HUES48 (cell line): ENCODE measurements around the gene N4BP2.
"Not testable (repeated sequence)": the region's sequence is repeated elsewhere in the genome, so short reads cannot be mapped to it uniquely, and the experiment has no call there.

Source experiments
- H3K27ac ChIP-seq: one replicate; pipeline ENCODE4 v1.7.0; 2013; ENCODE audit warnings: low read depth, low read length, inconsistent platforms
- H3K27me3 ChIP-seq: 2 replicates; pipeline ENCODE4 v1.6.1; 2013; ENCODE audit warnings: mild to moderate bottlenecking, low read length; ENCODE audit not compliant: control insufficient read depth, insufficient read depth
- H3K36me3 ChIP-seq: 2 replicates; pipeline ENCODE4 v1.6.1; 2013; ENCODE audit warnings: low read length; ENCODE audit not compliant: control insufficient read depth, insufficient read depth
- H3K4me1 ChIP-seq: 2 replicates; pipeline ENCODE4 v1.6.1; 2013; ENCODE audit warnings: mild to moderate bottlenecking, low read length; ENCODE audit not compliant: control insufficient read depth, insufficient read depth
- H3K4me3 ChIP-seq: 2 replicates; pipeline ENCODE4 v1.5.1; 2013; ENCODE audit warnings: mild to moderate bottlenecking, low read depth, low read length
- H3K9ac ChIP-seq: 2 replicates; pipeline ENCODE4 v1.6.1; 2013; ENCODE audit warnings: mild to moderate bottlenecking, low read depth, low read length, moderate library complexity
- H3K9me3 ChIP-seq: 2 replicates; pipeline ENCODE4 v1.6.1; 2013; ENCODE audit warnings: low read length; ENCODE audit not compliant: control insufficient read depth, insufficient read depth

The N4BP2 gene

DNA sequence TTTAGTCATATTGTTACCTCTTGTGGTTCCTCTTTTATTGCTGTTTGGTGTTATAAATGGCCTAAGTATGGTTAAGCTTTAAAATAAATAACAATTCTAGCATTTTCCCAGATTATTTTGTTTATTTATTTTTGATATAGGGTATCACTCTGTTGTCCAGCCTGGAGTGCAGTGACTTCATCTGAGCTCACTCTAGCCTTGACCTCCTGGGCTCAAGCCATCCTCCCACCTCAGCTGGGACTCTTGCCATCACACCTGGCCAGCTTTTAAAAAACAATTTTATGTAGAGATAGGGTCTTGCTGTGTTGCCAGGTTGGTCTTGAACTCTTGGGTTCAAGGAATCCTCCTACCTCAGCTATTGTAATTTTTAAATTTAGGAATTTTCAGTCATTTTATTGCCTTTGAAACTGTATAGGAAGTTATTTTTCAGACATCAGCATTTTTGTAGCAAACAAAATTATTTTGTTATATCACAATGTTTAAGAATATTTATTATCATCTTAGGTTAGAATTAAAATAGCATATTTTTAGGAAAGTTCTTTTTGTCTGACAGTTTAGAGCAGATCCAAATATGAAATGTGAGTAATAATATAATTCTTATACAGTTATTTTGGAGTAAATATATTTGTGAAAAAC, 73.9 kb downstream of the N4BP2 start:
- H3K9ac ChIP-seq = no peak overlapping the region
- H3K4me3 ChIP-seq = no peak overlapping the region
- H3K27ac ChIP-seq = no peak overlapping the region
- H3K27me3 ChIP-seq = no peaks in the 10 kb centered on the region
- no peaks in the 10 kb centered on the region for H3K4me1 ChIP-seq
- peaks cover 62% of the 10 kb centered on the region for H3K36me3 ChIP-seq
- H3K9me3 ChIP-seq = no peaks in the 10 kb centered on the region

DNA sequence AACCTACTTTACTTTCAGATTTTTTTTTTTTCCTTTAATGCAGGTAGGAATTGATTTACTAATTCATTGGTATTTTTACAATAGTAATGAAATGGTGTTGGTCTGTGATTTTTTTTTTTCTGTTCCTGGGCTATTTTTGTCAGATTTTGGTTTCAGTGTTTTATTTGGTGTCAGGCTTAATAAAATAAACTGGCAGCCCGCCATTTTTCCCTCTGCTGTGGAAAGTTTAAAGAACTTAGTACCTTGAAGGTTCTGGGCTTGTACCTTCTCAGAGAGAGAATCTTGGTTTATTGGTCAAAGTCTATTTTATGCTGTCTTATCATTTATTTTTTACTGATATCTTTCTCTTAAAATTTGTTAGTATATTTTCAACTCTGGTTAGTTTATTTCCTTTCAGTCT, 76.2 kb downstream of the N4BP2 start:
- Histone ChIP-seq H3K9ac (no peak overlapping the region), H3K27ac (no peak overlapping the region), H3K36me3 (peaks cover 65% of the 10 kb centered on the region), H3K4me1 (no peaks in the 10 kb centered on the region), H3K27me3 (no peaks in the 10 kb centered on the region), H3K4me3 (no peak overlapping the region), H3K9me3 (no peaks in the 10 kb centered on the region)

GRCh38 chr4:40134206-40134917, 77.7 kb downstream of the N4BP2 start:
- Histone ChIP-seq H3K4me3 (no peak overlapping the region), H3K27me3 (no peaks in the 10 kb centered on the region), H3K36me3 (peaks cover 65% of the 10 kb centered on the region), H3K9ac (no peak overlapping the region), H3K9me3 (no peaks in the 10 kb centered on the region), H3K4me1 (no peaks in the 10 kb centered on the region), H3K27ac (no peak overlapping the region)

DNA sequence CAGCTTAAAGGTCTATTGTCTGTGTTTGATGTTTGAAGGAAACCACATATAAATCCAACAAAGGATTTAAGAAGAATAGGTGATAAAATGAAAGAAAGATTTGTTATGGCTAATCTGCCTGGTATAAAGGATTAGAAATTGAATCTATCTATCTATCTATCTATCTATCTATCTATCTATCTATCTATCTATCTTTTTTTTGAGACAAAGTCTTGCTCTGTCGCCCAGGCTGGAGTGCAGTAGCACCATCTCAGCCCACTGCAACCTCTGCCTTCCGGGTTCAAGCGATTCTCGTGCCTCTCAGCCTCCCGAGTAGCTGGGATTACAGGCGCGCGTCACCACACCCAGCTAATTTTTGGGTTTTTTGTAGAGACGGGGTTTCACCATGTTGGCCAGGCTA, 79.6 kb downstream of the N4BP2 start:
- not testable (repeated sequence) for H3K9me3 ChIP-seq, H3K4me3 ChIP-seq, H3K4me1 ChIP-seq, H3K9ac ChIP-seq, H3K27ac ChIP-seq, H3K27me3 ChIP-seq
- H3K36me3 ChIP-seq = peaks cover 52% of the 10 kb centered on the region

- H3K36me3 ChIP-seq = peaks cover 59% of the 10 kb centered on the region
- H3K9me3 ChIP-seq = peaks cover 8% of the 10 kb centered on the region; the same call in 1 of the 2 replicates
- no peaks in the 10 kb centered on the region for H3K27me3 ChIP-seq
- no peaks in the 10 kb centered on the region for H3K4me1 ChIP-seq
- no peak overlapping the region for H3K9ac ChIP-seq
- no peak overlapping the region for H3K27ac ChIP-seq
- no peak overlapping the region for H3K4me3 ChIP-seq
Observed at GRCh38 chr4:40140196-40140595, 83.5 kb downstream of the N4BP2 start.

- peaks cover 62% of the 10 kb centered on the region for H3K36me3 ChIP-seq
- not testable (repeated sequence) for H3K4me3 ChIP-seq, H3K9ac ChIP-seq, H3K4me1 ChIP-seq, H3K9me3 ChIP-seq, H3K27me3 ChIP-seq, H3K27ac ChIP-seq
Observed at GRCh38 chr4:40140597-40140996, 83.9 kb downstream of the N4BP2 start.

DNA sequence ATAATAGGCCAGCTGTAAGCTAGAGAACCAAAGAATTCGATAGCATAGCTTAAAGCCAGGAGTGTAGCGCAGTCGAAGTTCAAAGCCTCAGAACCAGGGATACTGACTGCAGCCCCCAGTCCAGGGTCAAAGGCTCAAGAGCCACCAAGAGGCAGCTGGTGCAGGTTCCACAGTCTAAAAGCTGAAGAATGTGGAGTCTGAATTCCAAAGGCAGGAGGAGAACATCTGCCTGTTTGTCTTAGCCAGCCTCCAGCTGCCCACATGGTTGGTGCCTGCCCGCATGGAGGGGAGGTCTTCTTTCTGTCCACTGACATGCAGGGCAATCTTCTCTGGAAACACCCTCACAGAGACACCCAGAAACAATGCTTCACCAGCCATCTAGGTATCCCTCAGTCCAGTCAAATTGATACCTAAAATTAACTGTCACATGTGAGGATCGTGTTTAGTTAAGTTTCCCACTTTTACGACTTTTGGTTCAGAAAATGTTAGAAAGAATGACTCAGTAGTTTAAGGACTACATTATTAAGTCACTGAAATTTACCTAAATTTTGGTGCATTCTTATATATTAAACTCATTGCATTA, 87.4 kb downstream of the N4BP2 start:
- Histone ChIP-seq H3K9me3 (peaks cover 14% of the 10 kb centered on the region), H3K27me3 (no peaks in the 10 kb centered on the region), H3K36me3 (peaks cover 55% of the 10 kb centered on the region), H3K27ac (no peak overlapping the region), H3K4me1 (no peaks in the 10 kb centered on the region), H3K4me3 (no peak overlapping the region), H3K9ac (no peak overlapping the region)

GRCh38 chr4:40144716-40145115, 88.1 kb downstream of the N4BP2 start:
- Histone ChIP-seq H3K4me3 (no peak overlapping the region), H3K27me3 (no peaks in the 10 kb centered on the region), H3K9me3 (peaks cover 14% of the 10 kb centered on the region), H3K9ac (no peak overlapping the region), H3K4me1 (no peaks in the 10 kb centered on the region), H3K27ac (no peak overlapping the region), H3K36me3 (peaks cover 58% of the 10 kb centered on the region)

- Histone ChIP-seq H3K9me3 (peaks cover 17% of the 10 kb centered on the region), H3K36me3 (peaks cover 56% of the 10 kb centered on the region)
- not testable (repeated sequence) for H3K4me3 ChIP-seq, H3K27ac ChIP-seq, H3K27me3 ChIP-seq, H3K4me1 ChIP-seq, H3K9ac ChIP-seq
Observed at GRCh38 chr4:40147490-40147889, 90.8 kb downstream of the N4BP2 start.

- no peaks in the 10 kb centered on the region for H3K27me3 ChIP-seq
- peaks cover 13% of the 10 kb centered on the region for H3K9me3 ChIP-seq
- no peak overlapping the region for H3K27ac ChIP-seq
- no peaks in the 10 kb centered on the region for H3K4me1 ChIP-seq
- peaks cover 52% of the 10 kb centered on the region for H3K36me3 ChIP-seq
- H3K4me3 ChIP-seq = no peak overlapping the region
- no peak overlapping the region for H3K9ac ChIP-seq
Observed at GRCh38 chr4:40149960-40150385, 93.3 kb downstream of the N4BP2 start.

- H3K4me3 ChIP-seq = no peak overlapping the region
- H3K27me3 ChIP-seq = no peaks in the 10 kb centered on the region
- H3K9ac ChIP-seq = no peak overlapping the region
- H3K4me1 ChIP-seq = no peaks in the 10 kb centered on the region
- peaks cover 13% of the 10 kb centered on the region for H3K9me3 ChIP-seq
- peaks cover 45% of the 10 kb centered on the region for H3K36me3 ChIP-seq
- H3K27ac ChIP-seq = no peak overlapping the region
Observed at GRCh38 chr4:40150932-40151331, 94.3 kb downstream of the N4BP2 start.
